HepG2 (cell line): ENCODE results near the gene ACVR1C. TPM values are rescaled to one million over a fixed set of nuclear protein-coding genes. Genes with fewer than 3 reads are reported as not detected.

Source experiments
- CCDC6 ChIP-seq: sonication (generic); formaldehyde crosslinking; IDR thresholded peaks from 2 replicates; pipeline ENCODE4 v1.8.1; 2022; ENCODE audit warnings: mild to moderate bottlenecking, missing genetic modification reagents, moderate library complexity
- CERS6 ChIP-seq: sonication (generic); formaldehyde crosslinking; IDR thresholded peaks from 2 replicates; pipeline ENCODE4 v1.5.0; 2020; ENCODE audit warnings: missing genetic modification reagents
- CSRNP1 ChIP-seq: sonication (generic); formaldehyde crosslinking; IDR thresholded peaks from 2 replicates; pipeline ENCODE4 v1.8.1; 2023; ENCODE audit warnings: mild to moderate bottlenecking, missing genetic modification reagents
- ELF4 ChIP-seq: sonication (generic); formaldehyde crosslinking; IDR thresholded peaks from 2 replicates; pipeline ENCODE4 v1.5.0; 2020; ENCODE audit warnings: missing genetic modification reagents, mild to moderate bottlenecking, moderate library complexity, borderline replicate concordance
- HNF1B ChIP-seq: sonication (generic); formaldehyde crosslinking; IDR thresholded peaks from 2 replicates; pipeline ENCODE4 v1.5.1; 2020; ENCODE audit warnings: mild to moderate bottlenecking, moderate library complexity, missing genetic modification reagents
- ISL2 ChIP-seq: sonication (generic); formaldehyde crosslinking; IDR thresholded peaks from 2 replicates; pipeline ENCODE4 v1.5.0; 2020; ENCODE audit warnings: missing genetic modification reagents
- JUN ChIP-seq: sonication (generic); formaldehyde crosslinking; IDR thresholded peaks from 2 replicates; pipeline ENCODE4 v1.4.0; 2020; ENCODE audit warnings: mild to moderate bottlenecking, missing genetic modification reagents
- KDM4B ChIP-seq: sonication (generic); formaldehyde crosslinking; IDR thresholded peaks from 2 replicates; pipeline ENCODE4 v1.4.0; 2020; ENCODE audit warnings: missing genetic modification reagents
- NFKBIZ ChIP-seq: IDR thresholded peaks from 2 replicates; pipeline ENCODE4 v1.6.1; 2018; ENCODE audit warnings: missing genetic modification reagents, missing compliant biosample characterization
- PCBP1 ChIP-seq: fragments of 200-400 bp; formaldehyde crosslinking; IDR thresholded peaks from 2 replicates; pipeline ENCODE4 v1.6.1; 2017; ENCODE audit warnings: mild to moderate bottlenecking, low read depth, low read length, borderline replicate concordance
- SNRNP70 ChIP-seq: fragments of 200-400 bp; formaldehyde crosslinking; IDR thresholded peaks from 2 replicates; pipeline ENCODE4 v1.6.1; 2017; ENCODE audit warnings: mild to moderate bottlenecking, low read depth, low read length, moderate library complexity
- U2AF1 ChIP-seq: fragments of 200-400 bp; formaldehyde crosslinking; optimal IDR thresholded peaks from 2 replicates; pipeline ENCODE3; 2017; ENCODE audit warnings: mild to moderate bottlenecking, low read depth, low read length
- XRCC5 ChIP-seq: fragments of 200-400 bp; formaldehyde crosslinking; optimal IDR thresholded peaks from 2 replicates; pipeline ENCODE3; 2017; ENCODE audit warnings: mild to moderate bottlenecking, low read length
- ZC3H13 ChIP-seq: sonication (generic); formaldehyde crosslinking; IDR thresholded peaks from 2 replicates; pipeline ENCODE4 v1.8.1; 2023; ENCODE audit warnings: mild to moderate bottlenecking, missing genetic modification reagents, moderate library complexity
- ZGPAT ChIP-seq: IDR thresholded peaks from 2 replicates; pipeline ENCODE4 v1.6.1; 2016; ENCODE audit warnings: mild to moderate bottlenecking
- ZNF230 ChIP-seq: sonication (generic); formaldehyde crosslinking; IDR thresholded peaks from 2 replicates; pipeline ENCODE4 v1.4.0; 2020; ENCODE audit warnings: mild to moderate bottlenecking, missing genetic modification reagents
- ZNF362 ChIP-seq: sonication (generic); formaldehyde crosslinking; IDR thresholded peaks from 2 replicates; pipeline ENCODE4 v1.4.0; 2020; ENCODE audit warnings: missing genetic modification reagents, mild to moderate bottlenecking, borderline replicate concordance
- ZNF777 ChIP-seq: sonication (generic); formaldehyde crosslinking; IDR thresholded peaks from 2 replicates; pipeline ENCODE4 v1.4.0; 2020; ENCODE audit warnings: missing genetic modification reagents
- polyA plus RNA-seq, 8 experiments: library from polyadenylated mRNA; depleted of rRNA in 3 of 8; stranded (reverse) in 7 of 8; unstranded in 1 of 8; fragments of >200 nt; fragmentation: Illumina TruSeq in 4 of 8; extraction: Trizol in 4 of 8; gene quantifications; 2 replicates each; pipeline versions ENCODE4 v1.2.1 to v1.2.3, GENCODE V29; 2011 to 2016; ENCODE audit warnings: low read depth in 4 of 8, missing spikeins in 1 of 8, mixed read lengths in 1 of 8; ENCODE audit not compliant: insufficient read depth in 1 of 8
- total RNA-seq, 5 experiments: library from RNA; depleted of rRNA; stranded (reverse); fragments of >200 nt; fragmentation: Illumina TruSeq; extraction: Trizol; gene quantifications; 2 replicates each; pipeline ENCODE4 v1.2.3, GENCODE V29; 2016; ENCODE audit warnings: low read depth in 1 of 5

Gene ACVR1C
- total and polyA plus RNA-seq, 2 of the 13 experiments (the other 11 are each of a cell fraction or from before 2014, with no cell fraction given) = 0.05 to 1.0 TPM

- TF ChIP-seq CERS6 = no peak
- peak; percentile 56; the same call in 1 of the 2 replicates for TF ChIP-seq ZC3H13
- no peak for TF ChIP-seq SNRNP70
- no peak for TF ChIP-seq JUN
- no peak for TF ChIP-seq PCBP1
- TF ChIP-seq XRCC5 = peak; percentile 84
- no peak for TF ChIP-seq NFKBIZ (CRISPR knock-in tag)
- TF ChIP-seq ZNF777 (CRISPR knock-in tag) = 0 out of 2 replicates have a peak, but pooled peaks have one; percentile 49
- TF ChIP-seq ELF4 (CRISPR knock-in tag) = no peak
- TF ChIP-seq CSRNP1 = no peak
- peak; percentile 23 for TF ChIP-seq U2AF1
- peak; percentile 7; the same call in 1 of the 2 replicates for TF ChIP-seq ZNF230 (CRISPR knock-in tag)
- peak; percentile 95; the same call in 1 of the 2 replicates for TF ChIP-seq CCDC6
- TF ChIP-seq ZGPAT (CRISPR knock-in tag) = peak; percentile 38; the same call in 1 of the 2 replicates
- TF ChIP-seq ZNF362 (CRISPR knock-in tag) = 0 out of 2 replicates have a peak, but pooled peaks have one; percentile 36
- peak; percentile 63; the same call in 1 of the 2 replicates for TF ChIP-seq ISL2
- TF ChIP-seq HNF1B (CRISPR knock-in tag) = no peak
- TF ChIP-seq KDM4B (CRISPR knock-in tag) = no peak
Measured at GRCh38 chr2:157628477-157629415, at the start of gene ACVR1C (continued).
